Measurements from ENCODE around the gene HS3ST5. TPM values are rescaled to one million over a fixed set of nuclear protein-coding genes. Genes with fewer than 3 reads are reported as not detected.

Gene HS3ST5
- 0.05 to 0.63 TPM (median 0.10 TPM) in 3 replicates for total RNA-seq
- long read RNA-seq, result 0 reads

- DNase-seq (ENCODE audit: low spot score), result peak; percentile 84
- Mint-ChIP-seq H3K27ac (ENCODE audit: unreplicated experiment) (no peak within 1 kb of the TSS), H3K4me3 (ENCODE audit: unreplicated experiment) (peak within 1 kb of the TSS; percentile 72)
These were observed at the start of gene HS3ST5 for GRCh38 chr6:114342826-114343781. Gene HS3ST5, minus strand, starts transcription at chr6:114343023. Its CDS starts 280,178 bp downstream, at chr6:114062845.

GRCh38 chr6:114390176-114390575, 47.4 kb upstream of the HS3ST5 start:
- Mint-ChIP-seq H3K27me3 (ENCODE audit: low read depth) (no peaks in the 10 kb centered on the region), H3K4me1 (ENCODE audit: low read depth) (peaks cover 14% of the 10 kb centered on the region)

More at GRCh38 chr6:114342826-114343781, at the start of gene HS3ST5:
- no peaks in the 10 kb centered on the region for H3K9me3 Mint-ChIP-seq (ENCODE audit: low read depth)
- H3K27me3 Mint-ChIP-seq (ENCODE audit: low read depth), result peaks cover 1% of the 10 kb centered on the region
- H3K36me3 Mint-ChIP-seq (ENCODE audit: low read depth), result no peaks in the 10 kb centered on the region
- peaks cover 21% of the 10 kb centered on the region for H3K4me1 Mint-ChIP-seq (ENCODE audit: low read depth)
- TF ChIP-seq CTCF (IDR thresholded peaks at IDR 0.05), result peak; percentile 80

GRCh38 chr6:114389111-114389510, 46.3 kb upstream of the HS3ST5 start:
- Mint-ChIP-seq H3K4me3 (ENCODE audit: unreplicated experiment) (no peak overlapping the region), H3K27me3 (ENCODE audit: low read depth) (no peaks in the 10 kb centered on the region), H3K27ac (ENCODE audit: unreplicated experiment) (no peak overlapping the region), H3K4me1 (ENCODE audit: low read depth) (peaks cover 14% of the 10 kb centered on the region), H3K36me3 (ENCODE audit: low read depth) (no peaks in the 10 kb centered on the region), H3K9me3 (ENCODE audit: low read depth) (no peaks in the 10 kb centered on the region)
- TF ChIP-seq CTCF (IDR thresholded peaks at IDR 0.05), result no peak
- DNase-seq (ENCODE audit: low spot score), result no peak

More at GRCh38 chr6:114390176-114390575, 47.4 kb upstream of the HS3ST5 start:
- H3K4me3 Mint-ChIP-seq (ENCODE audit: unreplicated experiment), result no peak overlapping the region
- no peaks in the 10 kb centered on the region for H3K36me3 Mint-ChIP-seq (ENCODE audit: low read depth)
- no peak overlapping the region for H3K27ac Mint-ChIP-seq (ENCODE audit: unreplicated experiment)
- H3K9me3 Mint-ChIP-seq (ENCODE audit: low read depth), result no peaks in the 10 kb centered on the region
- DNase-seq (ENCODE audit: low spot score), result no peak
- TF ChIP-seq CTCF (IDR thresholded peaks at IDR 0.05), result no peak

GRCh38 chr6:114382406-114382805, 39.6 kb upstream of the HS3ST5 start:
- H3K4me1 Mint-ChIP-seq (ENCODE audit: low read depth), result peaks cover 11% of the 10 kb centered on the region
- H3K4me3 Mint-ChIP-seq (ENCODE audit: unreplicated experiment), result no peak overlapping the region
- H3K9me3 Mint-ChIP-seq (ENCODE audit: low read depth), result no peaks in the 10 kb centered on the region
- H3K27me3 Mint-ChIP-seq (ENCODE audit: low read depth), result no peaks in the 10 kb centered on the region
- no peak for TF ChIP-seq CTCF (IDR thresholded peaks at IDR 0.05)
- no peak overlapping the region for H3K27ac Mint-ChIP-seq (ENCODE audit: unreplicated experiment)
- DNase-seq (ENCODE audit: low spot score), result no peak
- H3K36me3 Mint-ChIP-seq (ENCODE audit: low read depth), result no peaks in the 10 kb centered on the region

GRCh38 chr6:114377881-114378280, 35.1 kb upstream of the HS3ST5 start:
- Mint-ChIP-seq H3K9me3 (ENCODE audit: low read depth) (no peaks in the 10 kb centered on the region), H3K4me1 (ENCODE audit: low read depth) (peaks cover 11% of the 10 kb centered on the region), H3K4me3 (ENCODE audit: unreplicated experiment) (no peak overlapping the region), H3K27ac (ENCODE audit: unreplicated experiment) (peak overlapping the region; percentile 1), H3K27me3 (ENCODE audit: low read depth) (no peaks in the 10 kb centered on the region), H3K36me3 (ENCODE audit: low read depth) (no peaks in the 10 kb centered on the region)
- no peak for DNase-seq (ENCODE audit: low spot score)
- no peak for TF ChIP-seq CTCF (IDR thresholded peaks at IDR 0.05)
